Stimulated activated CD4-positive, alpha-beta T cell treated with anti-CD3 and anti-CD28 coated beads, Interleukin-15, amount 100 ng/mL, for 1 hour (primary cell): ENCODE data around the gene RBFOX2.
"Not testable (repeated sequence)": the region's sequence is repeated elsewhere in the genome, so short reads cannot be mapped to it uniquely, and the experiment has no call there.

ENCODE experiments used
- DNase-seq, 2 donors: peaks; one replicate each; pipeline ENCODE4 v3.0.0-alpha.2; 2020; ENCODE audit warnings: low read depth in 1 of 2, low spot score in 1 of 2

The RBFOX2 gene

DNA sequence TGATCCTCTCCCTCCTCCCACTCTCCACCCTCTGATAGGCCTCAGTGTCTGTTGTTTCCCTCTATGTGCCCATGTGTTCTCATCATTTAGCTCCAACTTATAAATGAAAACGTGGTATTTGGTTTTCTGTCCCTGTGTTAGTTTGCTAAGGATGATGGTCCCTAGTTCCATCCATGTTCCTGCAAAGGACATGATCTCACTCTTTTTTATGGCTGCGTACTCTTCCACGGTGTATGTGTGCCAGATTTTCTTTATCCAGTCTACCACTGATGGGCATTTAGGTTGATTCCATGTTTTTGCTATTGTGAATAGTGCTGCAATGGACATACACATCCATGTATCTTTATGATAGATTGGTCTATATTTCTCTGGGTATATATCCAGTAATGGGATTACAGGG is 15.9 kb upstream of the RBFOX2 start:
- DNase-seq: not testable (repeated sequence)

DNA sequence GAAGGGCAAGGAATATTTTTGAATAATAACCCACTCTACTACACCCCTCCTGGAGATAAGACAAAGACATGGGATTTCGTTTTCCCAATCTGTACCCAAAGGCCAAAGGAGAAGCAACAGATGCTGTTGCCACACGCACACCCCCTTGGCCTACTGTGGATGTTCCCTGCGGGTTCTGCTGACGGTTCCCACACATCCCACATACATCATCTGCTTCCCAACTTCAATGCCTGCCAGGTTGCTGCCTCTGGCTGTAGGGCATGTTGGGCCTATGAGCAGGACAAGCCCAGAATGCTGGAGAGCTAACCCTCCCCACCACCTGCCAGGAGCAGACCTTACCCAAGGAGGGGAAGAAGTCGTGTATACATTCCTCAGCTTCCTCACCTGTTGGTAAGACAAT is 13.6 kb upstream of the RBFOX2 start:
- DNase-seq: no peak

GRCh38 chr22:36039125-36039524 is 10.5 kb upstream of the RBFOX2 start:
- no peak for DNase-seq

- DNase-seq: no peak
These were observed 8.6 kb upstream of the RBFOX2 start for GRCh38 chr22:36037102-36037758.

GRCh38 chr22:36036167-36036624 is 7.6 kb upstream of the RBFOX2 start:
- no peak for DNase-seq

GRCh38 chr22:36032611-36033010 is 4.0 kb upstream of the RBFOX2 start:
- DNase-seq: no peak

DNA sequence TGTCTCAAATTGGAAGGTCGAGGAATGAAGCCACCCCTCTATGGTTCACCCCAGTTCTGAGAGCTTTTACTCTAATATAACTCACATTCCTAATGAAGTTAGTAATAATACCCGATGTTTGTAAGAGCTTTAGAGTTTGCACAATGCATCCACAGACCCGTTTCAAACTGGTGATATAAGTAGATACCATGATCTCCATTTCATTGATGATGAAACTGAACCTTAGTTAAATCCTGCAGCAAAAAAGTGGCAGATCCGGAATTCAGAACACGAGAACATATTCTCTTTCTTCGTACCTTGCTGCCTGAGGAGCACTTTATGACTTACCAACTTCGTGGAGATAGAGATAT is 757 bp upstream of the RBFOX2 start:
- DNase-seq: no peak

DNA sequence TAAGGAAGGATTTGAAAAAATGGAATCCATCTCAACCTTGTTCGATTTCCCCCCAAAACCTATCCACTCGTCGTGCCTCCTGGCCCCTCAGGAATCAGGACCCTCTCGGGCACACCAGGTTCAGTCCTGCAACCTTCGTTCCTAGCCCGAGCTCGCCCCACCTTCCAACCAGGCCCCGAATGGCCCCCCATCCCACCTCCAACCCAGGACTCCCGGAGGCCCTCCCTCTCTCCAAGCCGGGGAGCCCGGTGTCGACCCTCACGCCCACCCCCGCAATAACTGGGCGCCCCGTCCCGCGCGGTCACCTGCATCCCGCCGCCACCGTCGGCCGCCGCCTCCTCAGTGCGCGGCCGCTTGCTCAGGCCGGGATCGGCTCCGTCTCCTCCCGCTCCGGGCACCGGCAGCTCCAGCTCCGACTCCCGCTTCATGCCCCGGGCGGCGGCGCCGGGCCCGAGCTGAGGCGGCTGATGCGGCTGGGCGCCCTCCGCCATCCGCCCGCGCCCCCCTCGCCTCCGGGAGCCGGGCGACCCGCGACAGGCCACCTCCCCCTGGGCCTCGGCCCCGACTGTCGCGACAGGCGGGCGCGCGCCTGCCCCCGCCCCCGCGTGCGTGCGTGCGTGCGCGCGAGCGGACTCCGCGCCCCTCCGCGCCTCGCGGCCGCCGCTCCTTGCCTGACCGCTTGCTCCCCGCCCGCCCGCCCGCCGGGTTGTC is 534 bp downstream of the RBFOX2 start:
- peak in 1 of 2 donors; percentile 1 for DNase-seq

DNA sequence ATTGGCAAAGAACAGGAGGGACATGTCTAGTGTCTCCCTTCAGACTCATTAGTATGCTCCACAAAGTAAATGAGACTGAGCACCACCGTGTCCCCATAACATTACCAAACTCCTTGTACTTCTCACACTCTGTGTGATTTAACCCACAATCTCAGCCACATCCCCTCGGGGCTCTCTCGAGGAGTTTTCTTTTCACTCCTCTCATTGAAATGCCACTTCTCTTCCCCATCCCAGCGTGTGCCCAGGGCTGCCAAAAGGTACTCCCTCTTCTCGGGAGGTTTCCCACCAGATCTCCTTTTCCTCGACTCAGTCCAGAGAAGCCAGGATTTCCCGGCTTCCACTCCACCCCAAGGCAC is 1.1 kb downstream of the RBFOX2 start:
- no peak for DNase-seq

DNA sequence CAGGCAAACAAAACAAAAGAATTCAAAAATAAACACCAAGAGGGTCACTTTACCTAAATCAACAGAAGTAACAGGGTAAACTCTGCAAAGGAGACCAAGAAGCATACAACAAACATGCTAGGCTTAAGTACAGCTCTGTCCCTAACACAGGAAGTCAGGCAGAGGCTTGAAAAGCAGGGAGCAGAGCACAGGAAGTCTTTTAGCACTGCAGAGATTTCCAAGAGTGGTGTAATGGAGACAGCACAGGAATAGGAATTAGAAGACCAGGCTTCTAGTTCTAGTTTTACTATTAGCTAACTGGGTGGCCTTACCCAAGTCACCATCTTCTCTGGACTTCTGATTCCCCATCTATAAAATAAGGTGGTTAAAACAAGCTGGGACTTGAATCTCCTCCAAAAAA is 1.9 kb downstream of the RBFOX2 start:
- no peak for DNase-seq

DNA sequence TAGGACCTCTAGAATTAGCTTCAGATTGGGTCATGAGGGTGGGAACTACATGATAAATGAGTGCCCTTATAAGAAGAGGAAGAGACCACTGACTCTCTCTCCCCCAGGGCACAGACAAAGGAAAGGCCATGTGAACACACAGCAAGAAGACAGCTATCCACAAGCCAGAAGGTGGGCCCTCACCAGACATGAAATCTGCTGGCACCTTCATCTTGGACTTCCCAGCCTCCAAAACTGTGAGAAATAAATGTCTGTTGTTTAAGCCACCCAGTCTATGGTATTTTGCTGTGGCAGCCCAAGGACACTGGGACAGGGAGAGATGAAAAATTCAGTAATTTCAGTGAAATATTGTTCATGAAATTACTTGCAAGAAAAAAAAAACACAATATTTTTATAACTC is 5.9 kb downstream of the RBFOX2 start:
- no peak for DNase-seq

DNA sequence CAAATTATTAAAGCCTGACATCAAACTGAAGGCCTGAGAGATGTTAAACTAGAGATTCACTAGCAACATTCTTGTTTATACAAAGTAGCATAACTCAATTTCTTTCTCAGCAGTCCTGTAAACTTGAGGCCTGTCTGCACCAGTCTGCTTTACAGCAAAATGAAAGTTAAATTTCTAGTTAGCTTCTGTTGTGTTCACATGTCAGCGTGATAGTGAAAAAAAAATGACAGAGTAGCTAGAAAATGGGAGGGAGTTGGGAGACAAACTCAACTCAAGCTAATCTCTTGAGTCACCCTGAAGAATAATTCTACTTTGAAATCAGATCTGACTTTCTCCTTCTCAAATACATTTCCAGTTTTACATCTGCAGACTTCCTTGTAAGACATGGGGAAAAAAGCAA is 6.5 kb downstream of the RBFOX2 start:
- no peak for DNase-seq

GRCh38 chr22:36021606-36022153 is 6.9 kb downstream of the RBFOX2 start:
- no peak for DNase-seq

DNA sequence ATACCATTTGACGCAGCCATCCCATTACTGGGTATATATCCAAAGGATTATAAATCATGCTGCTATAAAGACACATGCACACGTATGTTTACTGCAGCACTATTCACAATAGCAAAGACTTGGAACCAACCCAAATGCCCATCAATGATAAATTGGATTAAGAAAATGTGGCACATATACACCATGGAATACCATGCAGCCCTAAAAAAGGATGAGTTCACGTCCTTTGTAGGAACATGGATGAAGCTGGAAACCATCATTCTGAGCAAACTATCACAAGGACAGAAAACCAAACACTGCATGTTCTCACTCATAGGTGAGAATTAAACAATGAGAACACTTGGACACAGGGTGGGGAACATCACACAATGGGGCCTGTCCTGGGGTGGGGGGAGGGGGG is 7.8 kb downstream of the RBFOX2 start:
- not testable (repeated sequence) for DNase-seq

DNA sequence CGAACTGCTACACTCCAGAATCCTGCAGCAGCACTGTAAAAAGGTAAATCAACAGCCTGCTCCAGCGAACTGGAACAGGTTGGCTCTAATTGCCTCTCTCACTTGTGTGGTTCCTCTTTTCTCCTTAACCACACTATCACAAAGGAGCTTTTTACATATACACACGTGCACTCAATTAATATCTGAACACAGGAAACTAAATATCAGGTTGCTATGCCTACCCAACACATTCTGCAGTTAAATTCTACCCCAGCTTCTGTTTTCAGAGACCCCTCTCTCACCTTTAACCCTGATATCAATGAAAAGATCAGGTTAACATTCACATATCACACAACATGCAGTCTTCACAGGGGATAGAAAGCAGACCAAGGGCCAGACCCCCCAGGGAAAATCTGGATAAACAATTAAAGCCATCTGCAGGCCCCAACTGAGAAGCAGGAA is 11.0 kb downstream of the RBFOX2 start:
- no peak for DNase-seq

DNA sequence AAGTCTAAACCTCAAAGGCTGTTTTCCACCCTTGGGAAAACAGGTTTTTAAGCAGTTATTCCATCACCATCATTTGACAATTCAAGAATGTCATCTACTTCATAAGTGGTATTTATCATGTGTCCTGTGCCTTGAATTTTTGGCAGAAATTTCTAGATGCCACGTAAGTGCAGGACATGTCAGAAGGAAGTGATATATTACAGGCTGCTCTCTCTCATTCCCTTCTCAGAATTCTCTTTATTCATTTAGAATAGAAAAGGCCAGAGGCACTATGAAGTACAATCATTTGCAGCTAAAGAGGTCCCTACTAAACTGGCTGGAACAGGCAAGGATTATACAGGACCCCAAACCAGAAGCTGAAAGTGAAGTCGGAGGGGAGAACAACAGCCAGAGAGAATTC is 11.9 kb downstream of the RBFOX2 start:
- no peak for DNase-seq

GRCh38 chr22:36015811-36016529 is 12.7 kb downstream of the RBFOX2 start:
- no peak for DNase-seq

DNA sequence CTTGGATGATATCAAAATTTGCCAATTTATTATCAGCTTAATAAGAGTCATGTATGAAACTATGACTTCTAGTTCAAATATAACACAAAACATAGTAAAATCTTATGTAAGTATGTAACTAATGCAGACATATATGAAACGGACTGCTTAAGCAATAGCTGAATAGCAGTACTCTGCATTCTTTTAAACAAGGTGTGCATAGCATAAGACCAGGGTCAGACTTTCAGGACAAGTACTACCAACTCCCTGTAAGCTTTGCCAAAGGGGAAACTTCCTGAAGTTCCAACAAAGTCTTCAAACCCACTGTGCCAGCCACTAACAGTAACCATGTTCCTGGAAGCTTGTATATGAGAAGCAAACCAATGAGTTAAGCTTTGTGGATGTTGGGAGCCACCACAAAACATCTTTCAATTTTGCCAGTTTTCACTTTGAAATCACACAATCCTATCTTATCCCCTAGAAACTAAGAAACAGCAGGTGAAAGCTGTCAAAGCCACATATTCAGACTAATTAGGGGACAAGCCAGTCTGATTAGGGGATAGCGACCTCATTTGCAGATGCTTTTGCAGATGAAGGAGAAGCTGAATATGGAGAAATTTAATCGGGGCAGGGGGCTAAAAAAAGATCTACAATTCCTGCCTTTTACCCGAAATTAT is 13.3 kb downstream of the RBFOX2 start:
- DNase-seq: no peak

- DNase-seq: no peak
These were observed 14.0 kb downstream of the RBFOX2 start for GRCh38 chr22:36014546-36015074.

DNA sequence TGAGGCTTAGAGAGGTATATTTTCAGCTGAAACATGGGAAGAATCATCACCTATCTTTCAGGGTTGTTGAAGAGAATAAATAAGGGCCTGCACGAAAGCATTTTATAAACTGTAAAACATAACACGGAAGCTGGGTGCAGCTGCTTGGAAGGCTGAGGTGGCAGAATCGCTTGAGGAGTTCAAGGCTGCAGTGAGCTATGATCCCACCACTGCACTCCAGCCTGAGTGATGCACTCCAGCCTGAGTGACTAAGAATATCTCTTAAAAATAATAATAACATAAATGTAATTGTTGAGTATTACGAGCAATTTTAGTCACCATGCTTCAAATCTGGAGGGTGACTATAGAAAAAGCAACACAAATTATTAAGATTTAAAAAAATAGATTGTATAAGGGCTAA is 16.3 kb downstream of the RBFOX2 start:
- no peak for DNase-seq

DNA sequence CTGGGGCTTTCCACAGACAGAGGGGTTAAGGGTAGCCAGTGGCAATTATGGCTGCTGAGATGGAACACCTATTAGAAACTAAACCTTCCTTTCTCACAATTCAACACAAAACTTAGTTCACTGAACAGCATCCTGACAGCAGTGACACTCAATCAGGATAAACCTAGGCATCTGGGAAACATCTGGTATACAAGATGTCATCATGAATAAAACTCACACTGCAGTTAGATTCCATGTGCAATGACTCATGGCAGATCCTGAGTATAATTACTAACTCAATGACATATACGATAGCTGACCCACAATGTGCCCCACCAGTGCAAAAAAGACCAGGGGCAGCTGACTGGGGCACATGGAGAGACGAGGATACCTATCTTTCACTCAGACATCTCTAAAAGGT is 17.7 kb downstream of the RBFOX2 start:
- DNase-seq: no peak
